MCF 10A (cell line): ENCODE measurements around the gene SLC16A3. TPM values are rescaled to one million over a fixed set of nuclear protein-coding genes. Genes with fewer than 3 reads are reported as not detected.

Source experiments
- BruUV-seq: library from RNA; stranded (reverse); fragments of 400-500 nt; replicated peaks from 2 replicates; lab custom pipeline; 2021; lab: Mats Ljungman, UMichigan
- CTCF ChIA-PET: fragments of 300-600 bp; sonication (Branson Sonifier 250); formaldehyde crosslinking; extraction: SDS; loops from one replicate; lab custom pipeline; 2021; ENCODE audit warnings: antibody characterized with exemption, inconsistent platforms; lab: Yijun Ruan, JAX
- POLR2A ChIA-PET: fragments of 300-600, 350-650 bp; sonication (Branson Sonifier 250); formaldehyde crosslinking; extraction: SDS; loops from one replicate; lab custom pipeline; 2020; ENCODE audit warnings: antibody characterized with exemption, inconsistent platforms; lab: Yijun Ruan, JAX
- DNase-seq: peaks from one replicate; pipeline ENCODE4 v3.0.0-alpha.2; 2018; ENCODE audit not compliant: unreplicated experiment
- H3K27ac Mint-ChIP-seq: one replicate; pipeline ENCODE4 v1.8.0; 2022; ENCODE audit warnings: mild to moderate bottlenecking, low read depth, mixed read lengths; ENCODE audit not compliant: unreplicated experiment
- H3K27me3 Mint-ChIP-seq: one replicate; pipeline ENCODE4 v1.8.0; 2022; ENCODE audit warnings: mixed read lengths; ENCODE audit not compliant: insufficient read depth, unreplicated experiment
- H3K36me3 Mint-ChIP-seq: one replicate; pipeline ENCODE4 v1.8.0; 2022; ENCODE audit warnings: mild to moderate bottlenecking, moderate library complexity, mixed read lengths; ENCODE audit not compliant: insufficient read depth, unreplicated experiment
- H3K4me1 Mint-ChIP-seq: one replicate; pipeline ENCODE4 v1.8.0; 2022; ENCODE audit warnings: mixed read lengths; ENCODE audit not compliant: insufficient read depth, unreplicated experiment
- H3K4me3 Mint-ChIP-seq: one replicate; pipeline ENCODE4 v1.8.0; 2022; ENCODE audit warnings: mild to moderate bottlenecking, moderate library complexity, mixed read lengths; ENCODE audit not compliant: unreplicated experiment
- H3K9me3 Mint-ChIP-seq: one replicate; pipeline ENCODE4 v1.8.0; 2022; ENCODE audit warnings: mixed read lengths; ENCODE audit not compliant: unreplicated experiment
- CTCF ChIP-seq: fragments of 200-600 bp; IDR thresholded peaks from one replicate; pipeline ENCODE4 v1.8.0; 2022; ENCODE audit warnings: antibody characterized with exemption, mild to moderate bottlenecking; ENCODE audit not compliant: unreplicated experiment
- intact Hi-C: fragments of 100-400 bp; cut with micrococcal nuclease; formaldehyde crosslinking; loops from 2 replicates; pipeline ENCODE4 v1.14.1; 2022
- total RNA-seq: library from RNA; stranded (reverse); gene quantifications from 2 replicates; pipeline ENCODE4 v1.2.3, GENCODE V29; 2022

Gene SLC16A3
- total RNA-seq, 1 experiment from 2014 or later = 350 TPM

- TF ChIP-seq CTCF = no peak
- CTCF ChIA-PET = no interaction called here
- peaks cover 40% of the 10 kb centered on the region for H3K4me1 Mint-ChIP-seq
- BruUV-seq = no TSS peak
- no peak for DNase-seq
- POLR2A ChIA-PET = interaction anchor here (0.6 to 1.5 kb wide), 2 partner anchors 50 to 177 kb away, joined by 3 to 7 read pairs; no protein-coding TSS in a partner anchor
- H3K4me3 Mint-ChIP-seq = no peak overlapping the region
- intact Hi-C loops = loop anchor here (10.0 kb wide), 1 partner anchor 213 kb away; the partner anchor contains the start of genes DCXR and RAC3
- no peaks in the 10 kb centered on the region for H3K9me3 Mint-ChIP-seq
- no peak overlapping the region for H3K27ac Mint-ChIP-seq
- no peaks in the 10 kb centered on the region for H3K27me3 Mint-ChIP-seq
- peaks cover 100% of the 10 kb centered on the region for H3K36me3 Mint-ChIP-seq
Observed at GRCh38 chr17:82247856-82248671, 19.2 kb downstream of the SLC16A3 start.

- no peak for TF ChIP-seq CTCF
- intact Hi-C loops = loop anchor here (10.0 kb wide), 1 partner anchor 214 kb away; the partner anchor contains the start of genes DCXR and RAC3
- no TSS peak for BruUV-seq
Observed at GRCh38 chr17:82248815-82249674, 20.2 kb downstream of the SLC16A3 start.

DNA sequence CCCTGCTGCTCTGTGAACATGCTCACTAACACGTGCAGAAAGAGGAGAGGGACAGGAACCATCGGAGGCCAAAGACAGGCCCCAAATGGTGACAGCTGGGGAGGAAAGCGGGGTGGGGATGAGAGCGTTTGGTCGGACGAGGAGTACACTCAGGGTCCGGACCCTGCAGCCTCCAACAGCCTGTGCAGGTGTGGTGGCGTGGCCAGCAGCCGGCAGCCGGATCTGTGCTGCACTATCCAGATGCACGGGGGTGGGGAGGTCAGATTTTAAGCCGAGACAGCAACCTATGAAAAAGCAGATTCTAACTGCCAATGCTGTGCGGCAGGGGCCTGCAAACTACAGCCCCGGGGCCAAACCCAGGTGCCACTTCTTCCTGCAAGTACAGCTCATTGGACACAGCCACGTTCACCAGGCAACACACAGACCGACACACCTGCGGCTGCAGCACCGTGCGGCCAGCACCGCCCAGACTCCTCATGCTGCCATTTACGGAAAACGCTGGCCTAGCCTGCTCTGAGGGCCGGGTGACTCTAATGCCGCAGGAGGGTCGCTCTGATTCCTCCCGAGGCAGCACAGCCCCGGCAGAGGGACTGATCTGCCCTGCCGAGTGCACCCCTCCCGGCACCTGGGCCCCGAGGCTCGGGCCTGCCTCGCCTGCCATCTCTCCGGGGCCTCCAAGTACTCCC, 21.2 kb downstream of the SLC16A3 start:
- Mint-ChIP-seq H3K9me3 (no peaks in the 10 kb centered on the region), H3K36me3 (peaks cover 88% of the 10 kb centered on the region), H3K4me1 (peaks cover 24% of the 10 kb centered on the region), H3K4me3 (no peak overlapping the region), H3K27ac (no peak overlapping the region), H3K27me3 (no peaks in the 10 kb centered on the region)
- ChIA-PET CTCF (no interaction called here), POLR2A (interaction anchor here (0.6 to 1.2 kb wide), 3 partner anchors 9 to 444 kb away, joined by 3 to 4 read pairs (median 3); no protein-coding TSS in a partner anchor)
- BruUV-seq = no TSS peak
- intact Hi-C loops = loop anchor here (10.0 kb wide), 1 partner anchor 215 kb away; the partner anchor contains the start of genes DCXR and RAC3
- TF ChIP-seq CTCF = no peak
- DNase-seq = no peak

More at GRCh38 chr17:82248815-82249674, 20.2 kb downstream of the SLC16A3 start:
- no peak overlapping the region for H3K4me3 Mint-ChIP-seq
- H3K4me1 Mint-ChIP-seq = peaks cover 34% of the 10 kb centered on the region
- H3K27ac Mint-ChIP-seq = no peak overlapping the region
- H3K9me3 Mint-ChIP-seq = no peaks in the 10 kb centered on the region
- no peaks in the 10 kb centered on the region for H3K27me3 Mint-ChIP-seq
- DNase-seq = no peak
- ChIA-PET POLR2A (interaction anchor here (0.6 kb wide), 2 partner anchors 58 to 139 kb away, joined by 3 to 4 read pairs; no protein-coding TSS in a partner anchor), CTCF (no interaction called here)
- peaks cover 96% of the 10 kb centered on the region for H3K36me3 Mint-ChIP-seq
